Cardiac muscle cell (in vitro differentiated cells and primary cell): ENCODE data around the gene SH3RF3. TPM values are rescaled to one million over a fixed set of nuclear protein-coding genes. Genes with fewer than 3 reads are reported as not detected.

Experiments used
- DNase-seq, 2 donors: peaks; one replicate each; pipeline versions ENCODE4 v3.0.0 to v3.0.0-alpha.2; 2010 to 2017; ENCODE audit warnings: low read depth in 1 of 2, low spot score in 1 of 2
- H3K27ac ChIP-seq: fragments of 200-600 bp; sonication (generic); 2 replicates; pipeline ENCODE4 v1.5.1; 2016
- H3K27me3 ChIP-seq: fragments of 200-600 bp; sonication (generic); 2 replicates; pipeline ENCODE4 v1.6.0; 2016; ENCODE audit warnings: control low read depth
- H3K36me3 ChIP-seq: fragments of 200-600 bp; sonication (generic); 2 replicates; pipeline ENCODE4 v1.5.1; 2016; ENCODE audit warnings: control low read depth
- H3K4me1 ChIP-seq: fragments of 200-600 bp; sonication (generic); 2 replicates; pipeline ENCODE4 v1.8.1; 2017; ENCODE audit warnings: low read depth, mild to moderate bottlenecking, mixed run types
- H3K4me3 ChIP-seq: fragments of 200-600 bp; sonication (generic); 2 replicates; pipeline ENCODE4 v1.5.1; 2016; ENCODE audit warnings: mild to moderate bottlenecking
- H3K9me3 ChIP-seq: fragments of 200-600 bp; sonication (generic); 2 replicates; pipeline ENCODE4 v1.5.1; 2017; ENCODE audit warnings: low read depth, mild to moderate bottlenecking, control low read depth
- polyA plus RNA-seq: library from polyadenylated mRNA; unstranded; fragments of >200 nt; fragmentation: Nextera tagmentation; extraction: Ambion mirVana; gene quantifications from 2 replicates; pipeline ENCODE4 v1.2.1, GENCODE V29; 2016
- total RNA-seq: library from RNA; depleted of rRNA; stranded (reverse); fragments of >200 nt; gene quantifications from 2 replicates; pipeline ENCODE4 v1.2.3, GENCODE V29; 2016
- TF ChIP-seq, protein P1 (sequence below): IDR thresholded peaks from 2 replicates; pipeline ENCODE4 v1.5.1; 2012; ENCODE audit warnings: low read depth, mild to moderate bottlenecking, low read length

SH3RF3 gene
- total and polyA plus RNA-seq, 2 experiments from 2014 or later = 1.2 to 1.7 TPM

GRCh38 chr2:109332880-109333279 lies 203.9 kb downstream of the SH3RF3 start:
- TF ChIP-seq, protein P1, sequence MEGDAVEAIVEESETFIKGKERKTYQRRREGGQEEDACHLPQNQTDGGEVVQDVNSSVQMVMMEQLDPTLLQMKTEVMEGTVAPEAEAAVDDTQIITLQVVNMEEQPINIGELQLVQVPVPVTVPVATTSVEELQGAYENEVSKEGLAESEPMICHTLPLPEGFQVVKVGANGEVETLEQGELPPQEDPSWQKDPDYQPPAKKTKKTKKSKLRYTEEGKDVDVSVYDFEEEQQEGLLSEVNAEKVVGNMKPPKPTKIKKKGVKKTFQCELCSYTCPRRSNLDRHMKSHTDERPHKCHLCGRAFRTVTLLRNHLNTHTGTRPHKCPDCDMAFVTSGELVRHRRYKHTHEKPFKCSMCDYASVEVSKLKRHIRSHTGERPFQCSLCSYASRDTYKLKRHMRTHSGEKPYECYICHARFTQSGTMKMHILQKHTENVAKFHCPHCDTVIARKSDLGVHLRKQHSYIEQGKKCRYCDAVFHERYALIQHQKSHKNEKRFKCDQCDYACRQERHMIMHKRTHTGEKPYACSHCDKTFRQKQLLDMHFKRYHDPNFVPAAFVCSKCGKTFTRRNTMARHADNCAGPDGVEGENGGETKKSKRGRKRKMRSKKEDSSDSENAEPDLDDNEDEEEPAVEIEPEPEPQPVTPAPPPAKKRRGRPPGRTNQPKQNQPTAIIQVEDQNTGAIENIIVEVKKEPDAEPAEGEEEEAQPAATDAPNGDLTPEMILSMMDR = no peak
- no peak overlapping the region for H3K27ac ChIP-seq
- DNase-seq = no peak
- no peak overlapping the region for H3K4me3 ChIP-seq
- peaks cover 12% of the 10 kb centered on the region for H3K27me3 ChIP-seq
- no peaks in the 10 kb centered on the region for H3K36me3 ChIP-seq
- no peaks in the 10 kb centered on the region for H3K9me3 ChIP-seq
- no peaks in the 10 kb centered on the region for H3K4me1 ChIP-seq

GRCh38 chr2:109333414-109334210 lies 204.6 kb downstream of the SH3RF3 start:
- Histone ChIP-seq H3K27ac (no peak overlapping the region), H3K4me1 (no peaks in the 10 kb centered on the region), H3K9me3 (no peaks in the 10 kb centered on the region), H3K4me3 (no peak overlapping the region), H3K27me3 (peaks cover 12% of the 10 kb centered on the region), H3K36me3 (no peaks in the 10 kb centered on the region)
- peak; percentile 24 to 40 for DNase-seq
- TF ChIP-seq, protein P1 = peak; percentile 19

- H3K27me3 ChIP-seq = peaks cover 12% of the 10 kb centered on the region
- no peaks in the 10 kb centered on the region for H3K9me3 ChIP-seq
- DNase-seq = peak in 1 of 2 donors; percentile 73
- no peaks in the 10 kb centered on the region for H3K36me3 ChIP-seq
- no peaks in the 10 kb centered on the region for H3K4me1 ChIP-seq
- no peak overlapping the region for H3K4me3 ChIP-seq
- TF ChIP-seq, protein P1 = no peak
- H3K27ac ChIP-seq = no peak overlapping the region
Observed at GRCh38 chr2:109335631-109336176, 206.7 kb downstream of the SH3RF3 start.

- Histone ChIP-seq H3K4me1 (no peaks in the 10 kb centered on the region), H3K9me3 (no peaks in the 10 kb centered on the region), H3K27ac (no peak overlapping the region), H3K27me3 (peaks cover 12% of the 10 kb centered on the region), H3K36me3 (no peaks in the 10 kb centered on the region), H3K4me3 (no peak overlapping the region)
- TF ChIP-seq, protein P1 = no peak
- no peak for DNase-seq
Observed at GRCh38 chr2:109336296-109336695, 207.3 kb downstream of the SH3RF3 start.

- TF ChIP-seq, protein P1 = no peak
- no peaks in the 10 kb centered on the region for H3K36me3 ChIP-seq
- no peak overlapping the region for H3K27ac ChIP-seq
- H3K9me3 ChIP-seq = no peaks in the 10 kb centered on the region
- peaks cover 10% of the 10 kb centered on the region for H3K27me3 ChIP-seq
- DNase-seq = no peak
- no peak overlapping the region for H3K4me3 ChIP-seq
- no peaks in the 10 kb centered on the region for H3K4me1 ChIP-seq
Observed at GRCh38 chr2:109337221-109337620, 208.2 kb downstream of the SH3RF3 start.
